Choroid plexus epithelial cell (primary cell): ENCODE measurements around the gene KDELR3.

ENCODE experiments used
- DNase-seq: peaks from one replicate; pipeline ENCODE4 v3.0.0-alpha.2; 2010; ENCODE audit warnings: low read depth
- H3K4me3 ChIP-seq: 2 replicates; pipeline ENCODE4 v1.5.1; 2011; ENCODE audit warnings: low read depth, mild to moderate bottlenecking, control low read depth, low read length, moderate library complexity
- CTCF ChIP-seq: conservative IDR thresholded peaks from 2 replicates; pipeline ENCODE4 v1.5.1; 2011; ENCODE audit warnings: low read depth, mild to moderate bottlenecking, control low read depth, inconsistent platforms, low read length, moderate library complexity

KDELR3 gene

GRCh38 chr22:38467904-38468442, at the start of gene KDELR3:
KDELR3 (plus strand) TSS chr22:38468096; CDS start chr22:38468234, 138 bp downstream.
- H3K4me3 ChIP-seq: peak within 1 kb of the TSS; percentile 95
- no peak for TF ChIP-seq CTCF
- peak; percentile 67 for DNase-seq

GRCh38 chr22:38418589-38418988, 49.3 kb upstream of the KDELR3 start:
- no peak for DNase-seq
- no peak for TF ChIP-seq CTCF

GRCh38 chr22:38419121-38419857, 48.6 kb upstream of the KDELR3 start:
- TF ChIP-seq CTCF: no peak

More at GRCh38 chr22:38418589-38418988, 49.3 kb upstream of the KDELR3 start:
- H3K4me3 ChIP-seq: no peak overlapping the region

GRCh38 chr22:38419858-38420160, 48.1 kb upstream of the KDELR3 start:
- DNase-seq: no peak
- TF ChIP-seq CTCF: no peak
- H3K4me3 ChIP-seq: no peak overlapping the region

More at GRCh38 chr22:38419121-38419857, 48.6 kb upstream of the KDELR3 start:
- H3K4me3 ChIP-seq: no peak overlapping the region
- no peak for DNase-seq

GRCh38 chr22:38420734-38421133, 47.2 kb upstream of the KDELR3 start:
- no peak overlapping the region for H3K4me3 ChIP-seq
- TF ChIP-seq CTCF: no peak
- DNase-seq: no peak

- TF ChIP-seq CTCF: no peak
- no peak for DNase-seq
- no peak overlapping the region for H3K4me3 ChIP-seq
Measured at GRCh38 chr22:38422611-38423511, 45.0 kb upstream of the KDELR3 start.
